GDM1 (cell line): ENCODE measurements around the gene LYRM7.
"Not testable (repeated sequence)": the region's sequence is repeated elsewhere in the genome, so short reads cannot be mapped to it uniquely, and the experiment has no call there.

Source experiments
- DNase-seq: peaks from one replicate; lab custom pipeline; 2025; lab: John Stamatoyannopoulos, UW

The LYRM7 gene

DNA sequence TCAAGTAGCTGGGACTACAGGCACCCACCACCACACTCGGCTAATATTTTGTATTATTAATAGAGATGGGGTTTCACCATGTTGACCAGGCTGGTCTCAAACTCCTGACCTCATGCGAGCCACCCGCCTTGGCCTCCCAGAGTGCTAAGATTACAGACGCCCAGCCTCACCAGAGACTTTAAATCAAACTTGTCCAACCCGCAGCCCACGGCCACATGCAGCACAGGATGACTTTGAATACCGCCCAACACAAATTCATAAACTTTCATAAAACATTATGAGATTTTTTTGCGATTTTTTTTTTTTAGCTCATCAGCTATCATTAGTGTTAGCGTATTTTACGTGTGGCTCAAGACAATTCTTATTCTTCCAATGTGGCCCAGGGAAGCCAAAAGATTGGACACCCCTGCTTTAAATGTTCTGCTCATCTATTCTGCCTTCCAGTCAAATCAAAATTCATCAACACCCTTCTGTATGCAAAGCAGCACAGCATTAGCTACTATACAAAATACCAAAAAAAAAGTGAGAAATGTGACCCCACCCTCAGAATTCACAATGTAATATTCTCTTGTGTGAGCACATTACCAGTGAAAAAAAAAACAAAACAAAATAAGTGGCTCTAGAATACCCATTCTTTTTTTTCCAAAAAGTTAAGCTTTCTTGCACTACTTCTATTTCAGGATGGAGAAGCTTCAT, 50.4 kb downstream of the LYRM7 start:
- DNase-seq = no peak

DNA sequence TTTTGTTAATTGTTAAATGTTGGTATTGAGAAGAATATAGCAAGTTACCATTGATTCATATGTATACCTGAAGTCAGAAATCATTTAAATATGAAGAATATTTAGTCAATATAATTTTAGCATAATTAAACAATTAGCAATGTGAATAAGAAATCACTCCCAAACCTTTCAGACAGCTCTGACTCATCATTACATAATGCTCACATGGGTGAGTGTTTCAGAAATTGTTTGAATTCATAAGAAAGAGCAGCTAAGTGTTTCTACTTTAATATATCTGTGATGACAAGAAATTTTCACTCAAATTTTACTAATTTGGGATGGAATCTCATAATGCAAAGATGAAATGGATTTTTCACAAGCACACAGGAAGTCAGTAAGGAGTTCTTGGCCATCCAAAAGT, 51.1 kb downstream of the LYRM7 start:
- no peak for DNase-seq

DNA sequence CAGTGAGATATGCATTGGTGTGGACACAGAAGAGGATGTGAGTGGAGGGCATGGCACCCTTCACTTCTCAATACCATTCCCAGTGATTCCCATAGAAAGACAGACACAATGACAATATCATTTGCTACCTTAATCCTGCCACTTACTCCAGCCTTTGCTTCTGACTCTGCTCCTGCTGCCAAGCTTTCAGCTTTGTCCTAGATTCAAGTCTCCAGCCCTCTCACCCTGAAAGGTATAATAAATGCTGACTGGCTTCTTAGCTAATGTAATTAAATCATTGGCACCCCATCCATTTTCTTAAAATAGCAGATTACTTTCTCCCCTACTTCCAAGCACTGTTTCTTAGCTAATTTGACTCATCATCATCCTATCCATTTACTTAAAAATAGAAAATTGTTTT, 52.0 kb downstream of the LYRM7 start:
- no peak for DNase-seq

DNA sequence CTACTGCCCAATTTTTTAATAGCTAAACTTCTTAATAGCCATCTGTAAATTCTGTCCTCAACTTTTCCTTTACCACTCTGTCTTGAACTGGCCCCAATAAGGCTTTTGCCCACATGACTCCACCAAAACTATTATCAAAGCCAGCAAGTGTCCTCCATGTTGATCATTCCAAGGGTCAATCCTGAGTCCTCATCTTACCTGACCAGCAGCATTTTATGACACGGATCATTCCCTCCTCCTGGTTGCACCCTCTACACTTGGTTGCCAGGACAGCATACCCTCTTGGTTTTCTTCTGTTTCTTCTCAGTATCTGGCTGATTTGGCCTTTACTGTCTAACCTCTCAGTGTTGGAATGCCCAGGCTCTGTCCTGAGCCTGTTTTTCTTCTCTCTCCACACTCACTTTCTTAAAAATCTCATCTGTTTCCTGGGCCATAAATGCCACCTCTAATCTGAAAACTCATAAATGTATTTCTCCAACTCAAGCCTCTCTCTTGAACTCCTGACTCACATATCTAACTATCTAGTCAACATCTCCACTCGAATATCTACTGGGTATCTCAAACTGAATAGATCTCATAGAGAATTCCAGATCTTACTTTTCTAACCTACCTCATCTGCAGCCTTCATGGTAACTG, 53.1 kb downstream of the LYRM7 start:
- no peak for DNase-seq

DNA sequence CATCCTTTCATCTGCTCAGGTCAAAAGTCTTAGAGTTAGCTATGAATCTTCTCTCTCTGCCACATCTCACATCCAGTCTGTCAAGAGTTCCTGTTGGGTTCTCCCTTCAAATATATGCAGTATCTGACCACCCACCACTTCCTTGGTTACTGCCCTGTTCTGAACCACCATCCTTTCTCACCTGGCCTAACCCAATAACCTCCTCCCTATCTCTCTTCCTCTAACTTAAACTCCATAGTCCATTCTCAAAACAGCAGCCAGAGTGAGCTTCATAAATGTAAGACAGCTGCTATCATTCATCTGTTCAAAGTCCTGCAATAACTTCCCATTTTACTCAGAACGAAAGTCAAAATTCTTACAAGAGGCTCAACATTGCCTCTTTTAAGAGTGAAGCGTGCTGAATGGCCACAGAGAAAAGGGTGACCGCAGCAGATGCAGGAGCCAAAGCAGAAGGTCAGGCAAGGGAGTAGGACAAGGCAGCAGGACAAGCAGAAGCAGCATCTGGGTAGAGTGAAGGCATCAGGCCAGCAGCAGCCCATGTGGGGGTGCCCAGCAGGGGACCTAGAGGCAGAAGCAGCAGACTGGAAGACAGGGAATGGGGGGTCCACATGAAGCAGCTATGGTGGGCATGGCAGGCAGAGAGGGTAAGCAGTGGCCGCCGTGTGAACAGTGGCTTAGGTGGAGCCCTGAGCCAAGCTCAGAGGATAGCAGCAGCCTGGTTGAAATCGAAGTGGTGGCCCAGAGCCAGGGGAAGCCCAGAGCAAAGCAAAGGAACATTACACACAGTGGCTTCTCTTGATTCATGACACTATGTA, 53.9 kb downstream of the LYRM7 start:
- DNase-seq = no peak

DNA sequence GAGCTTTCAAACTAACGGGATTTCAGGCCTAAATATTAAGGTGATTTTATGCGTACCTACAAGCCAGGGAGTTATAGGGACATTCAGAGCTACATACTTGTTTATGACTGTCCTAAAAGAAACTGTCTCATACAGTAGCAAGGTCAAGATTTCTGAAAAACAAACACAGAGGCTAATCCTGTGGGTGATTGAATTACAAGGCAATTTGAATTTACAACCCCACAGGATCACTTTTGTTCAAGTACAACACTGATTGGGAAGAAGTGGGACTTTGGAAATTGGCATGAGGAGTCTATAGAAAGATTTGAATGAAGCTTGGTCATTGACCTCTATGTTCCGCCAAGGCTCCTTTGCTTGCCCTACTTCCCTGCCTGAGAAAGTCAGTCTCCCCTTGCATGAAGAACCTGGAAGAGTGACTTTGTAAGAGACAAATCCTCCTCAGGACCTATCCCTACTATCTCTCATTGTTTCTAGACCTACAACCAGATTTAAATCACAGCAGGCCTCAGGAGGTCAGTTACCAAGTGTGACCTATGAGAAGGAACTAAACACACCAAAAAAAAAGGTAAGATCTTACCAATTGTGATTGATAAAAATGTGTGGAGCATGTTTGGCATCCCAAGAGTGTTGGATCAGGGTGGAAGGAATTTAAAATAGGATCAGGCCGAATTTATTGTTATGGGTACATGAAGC, 54.7 kb downstream of the LYRM7 start:
- DNase-seq = no peak

DNA sequence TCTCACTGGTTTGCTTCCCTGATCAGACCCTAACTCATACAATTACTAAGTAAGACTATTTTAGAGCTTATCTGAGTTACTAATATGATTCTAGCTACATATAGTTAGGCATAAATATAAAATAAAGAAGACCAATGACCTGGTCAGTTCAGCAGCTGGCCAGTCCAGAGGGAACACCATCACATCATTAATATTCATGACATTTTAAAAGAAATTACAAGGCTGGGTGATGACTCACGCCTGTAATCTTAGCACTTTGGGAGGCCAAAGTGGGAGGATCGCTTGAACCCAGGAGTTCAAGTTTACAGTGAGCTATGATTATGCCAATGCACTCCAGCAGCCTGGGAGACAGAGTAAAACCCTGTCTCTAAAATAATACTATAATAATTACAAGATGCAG, 56.2 kb downstream of the LYRM7 start:
- no peak for DNase-seq

DNA sequence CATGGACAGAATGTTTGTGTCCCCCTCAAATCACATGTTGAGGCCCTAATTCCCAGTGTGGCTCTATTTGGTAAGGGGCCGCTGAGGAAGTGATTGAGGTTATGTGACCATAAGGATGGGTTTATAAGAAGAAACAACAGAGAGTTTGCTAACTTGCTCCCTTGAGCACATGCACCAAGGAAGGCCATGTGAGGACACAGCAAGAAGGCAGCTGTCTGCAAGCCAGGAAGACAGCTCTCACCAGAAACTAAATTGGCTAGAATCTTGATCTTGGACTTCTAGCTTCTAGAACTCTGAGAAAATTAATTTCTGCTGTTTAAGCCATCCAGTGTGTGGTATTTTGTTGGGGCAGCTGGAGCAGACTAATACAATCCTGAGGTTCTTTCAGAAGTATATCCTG, 57.9 kb downstream of the LYRM7 start:
- no peak for DNase-seq

DNA sequence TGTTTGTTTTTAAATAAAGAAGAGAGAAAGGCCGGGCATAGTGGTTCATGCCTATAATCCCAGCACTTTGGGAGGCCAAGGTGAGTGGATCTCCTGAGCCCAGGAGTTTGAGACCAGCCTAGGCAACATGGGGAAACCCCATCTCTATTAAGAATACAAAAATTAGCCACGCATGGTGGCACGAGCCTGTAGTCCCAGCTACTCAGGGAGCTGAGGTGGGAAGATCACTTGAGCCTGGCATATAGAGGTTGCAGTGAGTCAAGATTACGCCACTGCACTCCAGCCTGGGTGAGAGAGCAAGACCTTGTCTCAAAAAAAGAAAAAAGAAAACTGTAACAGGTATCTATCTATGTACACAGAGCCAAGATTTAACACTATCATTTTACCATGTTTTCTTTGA, 58.9 kb downstream of the LYRM7 start:
- DNase-seq = no peak

DNA sequence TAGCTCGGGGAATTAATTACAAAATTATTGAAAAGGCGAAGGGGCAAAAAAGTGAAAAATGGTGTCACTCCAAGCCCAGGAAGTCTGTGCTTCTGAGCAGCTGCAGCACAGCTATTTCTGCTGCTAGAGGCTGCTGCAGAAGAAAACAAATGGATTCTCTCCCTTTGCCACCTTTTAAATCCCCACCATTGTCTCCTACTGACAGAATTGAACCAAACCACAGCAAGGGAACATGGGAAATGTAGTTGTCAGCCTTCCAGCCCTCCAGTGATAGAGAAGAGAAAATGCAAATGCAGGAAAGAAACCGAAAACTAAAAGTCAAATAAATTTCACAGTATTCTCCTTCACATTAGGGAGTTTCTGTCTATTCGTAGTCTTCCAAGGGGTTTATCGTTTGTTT, 59.7 kb downstream of the LYRM7 start:
- DNase-seq = no peak

DNA sequence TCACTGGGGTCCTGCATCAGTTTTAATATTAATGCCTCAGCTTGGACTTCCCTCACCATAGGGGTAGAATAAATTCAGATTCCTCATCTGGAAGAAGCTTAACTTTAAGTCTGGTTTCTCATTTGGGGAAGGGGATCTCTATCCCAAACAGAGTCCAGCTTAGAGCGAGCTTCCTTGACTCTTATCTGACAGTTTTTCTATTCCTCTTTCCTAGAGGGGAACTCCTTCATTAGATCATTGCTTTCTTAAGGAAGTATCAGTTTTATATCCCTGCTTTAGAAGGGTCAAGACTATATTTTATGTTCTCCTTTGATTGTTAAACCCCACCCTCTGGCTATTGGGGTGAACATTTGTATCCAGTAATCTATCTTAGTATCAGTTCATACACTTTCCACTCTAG, 68.9 kb downstream of the LYRM7 start:
- no peak for DNase-seq

DNA sequence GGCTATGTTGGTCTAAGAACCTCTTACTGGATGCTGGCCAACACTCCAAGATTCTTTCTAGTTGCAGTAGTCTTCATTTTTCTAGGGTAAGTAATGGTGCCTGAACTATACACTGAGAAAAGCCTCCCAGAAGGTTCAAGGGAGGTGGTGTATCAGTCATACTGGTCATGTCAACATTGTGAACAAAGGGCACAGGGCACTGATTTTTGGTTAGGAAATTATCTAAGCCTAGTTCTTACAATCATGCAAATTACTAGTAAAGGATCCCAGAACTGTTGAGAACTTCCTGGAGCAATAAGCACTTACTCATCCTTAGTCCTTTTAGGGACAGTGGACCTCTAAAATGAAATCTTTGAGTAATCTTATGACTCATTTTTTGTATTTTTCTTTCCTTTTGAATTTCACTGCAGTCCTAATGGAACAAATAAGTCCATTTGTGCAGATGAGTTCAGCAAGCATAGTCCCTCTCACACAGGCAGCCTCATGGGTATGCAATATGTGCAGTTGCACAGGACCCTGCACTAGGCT, 72.0 kb downstream of the LYRM7 start:
- DNase-seq = no peak

DNA sequence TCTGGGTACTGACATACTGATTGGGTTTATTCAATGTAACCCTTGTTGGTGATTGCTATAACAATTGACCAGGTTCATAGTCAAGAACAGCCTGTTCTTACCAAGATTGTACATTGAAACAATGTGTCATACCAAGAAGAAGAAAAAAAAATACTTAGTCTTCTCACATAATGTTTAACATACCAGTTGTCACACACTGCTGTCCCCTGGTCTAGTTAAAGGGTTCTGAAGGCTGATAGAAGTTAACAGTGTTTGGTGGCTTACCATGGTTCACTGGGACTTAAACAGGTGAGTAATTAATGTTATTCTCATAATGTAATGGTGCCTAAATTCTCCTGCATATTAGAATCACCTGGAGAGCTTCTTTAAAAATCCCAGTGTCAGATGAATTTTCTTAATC, 74.6 kb downstream of the LYRM7 start:
- no peak for DNase-seq

DNA sequence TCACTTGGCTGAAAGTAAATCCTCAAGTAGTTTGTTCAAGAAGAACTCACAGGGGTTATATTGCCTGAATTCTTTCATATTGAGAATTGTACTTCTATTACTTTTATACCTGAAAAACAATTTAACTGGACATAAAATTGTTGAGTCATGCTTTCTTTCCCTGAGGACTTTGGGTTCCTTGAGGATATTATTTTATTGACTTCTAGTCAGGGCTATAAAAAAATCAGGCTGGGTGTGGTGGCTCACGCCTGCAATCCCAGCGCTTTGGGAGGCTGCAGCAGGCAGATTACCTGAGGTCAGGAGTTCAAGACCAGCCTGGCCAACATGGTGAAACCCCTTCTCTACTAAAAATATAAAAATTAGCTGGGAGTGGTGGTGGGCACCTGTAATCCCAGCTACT, 75.2 kb downstream of the LYRM7 start:
- DNase-seq = no peak

DNA sequence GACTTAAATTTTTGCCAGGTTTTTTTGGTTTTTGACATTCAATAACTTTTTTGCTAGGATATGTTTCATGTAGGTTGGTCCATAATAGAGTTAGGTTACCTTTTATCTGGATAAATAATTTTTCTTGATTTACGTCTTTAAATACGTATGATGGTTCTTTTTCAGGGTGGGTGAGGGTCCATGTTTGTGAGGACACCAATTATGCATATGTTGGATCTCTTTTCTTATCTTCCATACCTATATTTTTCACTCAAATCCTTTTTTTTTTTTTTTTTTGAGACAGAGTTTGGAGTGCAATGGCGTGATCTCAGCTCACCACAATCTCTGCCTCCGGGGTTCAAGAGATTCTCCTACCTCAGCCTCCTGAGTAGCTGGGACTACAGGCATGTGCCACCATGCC, 75.8 kb downstream of the LYRM7 start:
- no peak for DNase-seq

DNA sequence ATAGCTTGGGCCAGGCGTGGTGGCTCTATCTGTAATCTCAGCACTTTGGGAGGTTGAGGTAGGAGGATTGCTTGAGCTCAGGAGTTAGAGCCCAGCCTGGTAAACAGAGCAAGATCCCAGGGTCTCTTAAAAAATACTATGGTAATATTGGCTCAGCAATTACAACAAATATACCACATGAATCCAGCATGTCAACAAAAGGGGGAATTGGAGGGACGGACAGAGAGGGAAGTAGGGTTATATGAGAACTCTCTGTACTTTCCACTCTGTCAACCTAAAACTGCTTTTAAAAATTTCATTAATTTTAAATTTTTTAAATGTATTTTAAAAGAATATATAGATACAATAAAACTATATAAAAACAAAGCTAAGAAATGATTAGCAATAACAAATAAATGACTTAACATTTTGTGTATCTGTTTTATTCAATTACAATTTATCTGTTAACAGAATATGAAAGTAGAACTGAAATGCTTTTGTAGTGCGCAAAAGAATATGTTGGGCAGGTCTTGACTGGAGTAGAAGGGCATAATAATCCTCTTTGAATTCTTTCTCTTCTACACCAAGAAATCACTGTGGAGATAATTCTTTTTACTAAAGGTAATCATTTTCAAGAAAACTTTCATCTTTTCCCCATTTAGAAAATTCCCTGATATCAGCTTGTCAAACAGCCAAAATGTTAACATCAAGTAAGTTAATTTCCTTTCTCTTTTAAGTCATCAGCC, 80.2 kb downstream of the LYRM7 start:
- no peak for DNase-seq

DNA sequence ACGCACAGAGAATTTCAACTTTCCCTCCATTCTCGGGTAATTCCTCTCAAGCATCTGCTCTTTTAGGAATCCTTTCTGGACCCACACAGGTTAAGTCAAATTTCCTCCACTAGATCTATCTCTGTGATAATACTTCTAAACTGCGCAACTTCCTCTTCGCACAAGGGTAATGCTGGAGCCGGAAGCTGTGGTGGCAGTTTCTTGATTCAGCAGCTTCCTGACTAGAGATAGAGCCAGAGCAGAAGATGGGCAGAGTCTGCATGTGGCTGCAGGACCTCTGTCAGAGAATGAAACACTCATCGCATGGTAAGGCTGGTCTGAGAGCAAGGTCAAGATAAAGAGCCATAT, 82.1 kb downstream of the LYRM7 start:
- DNase-seq = peak; percentile 89

DNA sequence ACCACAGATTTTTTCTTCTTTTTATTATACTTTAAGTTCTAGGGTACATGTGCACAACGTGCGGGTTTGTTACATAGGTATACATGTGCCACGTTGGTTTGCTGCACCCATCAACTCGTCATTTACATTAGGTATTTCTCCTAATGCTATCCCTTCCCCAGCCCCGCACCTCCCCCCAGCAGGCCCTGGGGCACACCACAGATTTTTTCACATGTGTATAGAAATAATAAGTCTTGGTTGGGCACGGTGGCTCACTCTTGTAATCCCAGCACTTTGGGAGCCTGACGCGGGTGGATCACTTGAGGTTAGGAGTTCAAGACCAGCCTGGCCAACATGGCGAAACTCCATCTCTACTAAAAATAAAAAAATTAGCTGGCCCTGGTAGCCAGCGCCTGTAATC, 83.3 kb downstream of the LYRM7 start:
- DNase-seq = not testable (repeated sequence)

DNA sequence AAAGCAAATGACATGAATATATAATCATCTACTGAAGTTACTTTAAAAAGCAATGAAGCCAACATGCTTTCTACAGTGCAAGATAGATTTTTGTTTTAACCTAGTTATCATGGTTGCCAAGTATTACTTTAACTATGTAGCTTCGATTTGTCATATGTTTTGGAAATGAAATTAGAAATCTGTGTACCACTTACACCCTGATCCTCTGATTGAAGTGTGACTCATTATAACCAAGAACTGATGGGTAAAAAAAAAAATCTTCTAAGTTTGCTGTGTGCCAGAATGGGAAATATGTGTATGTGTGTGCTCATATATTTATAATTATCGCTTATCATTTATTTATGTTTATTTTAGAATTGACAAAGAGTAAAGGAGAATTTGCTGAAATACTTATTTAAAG, 84.0 kb downstream of the LYRM7 start:
- no peak for DNase-seq
